Measurements from ENCODE around the gene CELF5. TPM values are rescaled to one million over a fixed set of nuclear protein-coding genes. Genes with fewer than 3 reads are reported as not detected.
A peak's percentile ranks its signal among the peaks of the same experiment; 100 is the strongest.
"Not testable (repeated sequence)": the region's sequence is repeated elsewhere in the genome, so short reads cannot be mapped to it uniquely, and the experiment has no call there.

Gene CELF5
- total RNA-seq, 6 experiments from 2014 or later, result 0.07 to 1.6 (median 0.34) TPM

GRCh38 chr19:3342246-3342645 lies 117.8 kb downstream of the CELF5 start:
- H3K4me1 ChIP-seq, result peaks cover 0 to 50% (median 26%) of the 10 kb centered on the region in 4 donors
- WGBS (ENCODE audit: insufficient coverage, low coverage, low lambda C conversion rate, missing lambda C conversion rate), result 63% methylated on average over 7 of the region's 9 CpGs
- H3K27ac ChIP-seq, result no peak overlapping the region
- ATAC-seq (no peak), DNase-seq (no peak)
- TF ChIP-seq, protein P1, sequence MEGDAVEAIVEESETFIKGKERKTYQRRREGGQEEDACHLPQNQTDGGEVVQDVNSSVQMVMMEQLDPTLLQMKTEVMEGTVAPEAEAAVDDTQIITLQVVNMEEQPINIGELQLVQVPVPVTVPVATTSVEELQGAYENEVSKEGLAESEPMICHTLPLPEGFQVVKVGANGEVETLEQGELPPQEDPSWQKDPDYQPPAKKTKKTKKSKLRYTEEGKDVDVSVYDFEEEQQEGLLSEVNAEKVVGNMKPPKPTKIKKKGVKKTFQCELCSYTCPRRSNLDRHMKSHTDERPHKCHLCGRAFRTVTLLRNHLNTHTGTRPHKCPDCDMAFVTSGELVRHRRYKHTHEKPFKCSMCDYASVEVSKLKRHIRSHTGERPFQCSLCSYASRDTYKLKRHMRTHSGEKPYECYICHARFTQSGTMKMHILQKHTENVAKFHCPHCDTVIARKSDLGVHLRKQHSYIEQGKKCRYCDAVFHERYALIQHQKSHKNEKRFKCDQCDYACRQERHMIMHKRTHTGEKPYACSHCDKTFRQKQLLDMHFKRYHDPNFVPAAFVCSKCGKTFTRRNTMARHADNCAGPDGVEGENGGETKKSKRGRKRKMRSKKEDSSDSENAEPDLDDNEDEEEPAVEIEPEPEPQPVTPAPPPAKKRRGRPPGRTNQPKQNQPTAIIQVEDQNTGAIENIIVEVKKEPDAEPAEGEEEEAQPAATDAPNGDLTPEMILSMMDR (IDR thresholded peaks at IDR 0.05), result no peak
- no peaks in the 10 kb centered on the region for H3K9me3 ChIP-seq
- no peak overlapping the region for H3K4me3 ChIP-seq
- intact Hi-C loops (cut with DNase I), result loop anchor here in 1 of 2 donors (10.0 kb wide), 1 partner anchor 93 kb away; no protein-coding TSS in a partner anchor
- H3K27me3 ChIP-seq, result no peaks in the 10 kb centered on the region
- no peaks in the 10 kb centered on the region for H3K36me3 ChIP-seq

DNA sequence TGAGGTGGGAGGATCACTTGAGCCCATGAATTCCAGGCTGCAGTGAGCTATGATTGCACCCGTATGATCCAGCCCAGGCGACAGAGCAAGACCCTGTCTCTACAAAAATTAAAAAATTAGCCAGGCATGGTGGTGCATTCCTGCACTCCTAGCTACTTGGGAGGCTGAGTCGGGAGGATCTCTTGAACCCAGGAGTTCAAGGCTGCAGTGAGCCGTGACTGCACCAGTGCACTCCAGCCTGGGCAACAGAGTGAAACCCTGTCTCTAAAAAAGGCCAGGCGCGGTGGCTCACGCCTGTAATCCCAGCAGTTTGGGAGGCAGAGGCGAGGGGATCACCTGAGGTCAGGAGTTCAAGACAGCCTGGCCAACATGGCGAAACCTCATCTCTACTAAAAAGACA lies 118.5 kb downstream of the CELF5 start:
- not testable (repeated sequence) for ATAC-seq, H3K4me3 ChIP-seq, H3K9me3 ChIP-seq, DNase-seq, H3K27me3 ChIP-seq, H3K36me3 ChIP-seq
- peaks cover 0 to 50% (median 24%) of the 10 kb centered on the region in 4 donors for H3K4me1 ChIP-seq
- intact Hi-C loops (cut with DNase I), result loop anchor here in 1 of 2 donors (10.0 kb wide), 1 partner anchor 92 kb away; no protein-coding TSS in a partner anchor
- H3K27ac ChIP-seq, result peak overlapping the region; percentile 60 to 79 (median 68)
- WGBS (ENCODE audit: insufficient coverage, low coverage, low lambda C conversion rate, missing lambda C conversion rate), result 65% methylated on average over 4 of the region's 9 CpGs

DNA sequence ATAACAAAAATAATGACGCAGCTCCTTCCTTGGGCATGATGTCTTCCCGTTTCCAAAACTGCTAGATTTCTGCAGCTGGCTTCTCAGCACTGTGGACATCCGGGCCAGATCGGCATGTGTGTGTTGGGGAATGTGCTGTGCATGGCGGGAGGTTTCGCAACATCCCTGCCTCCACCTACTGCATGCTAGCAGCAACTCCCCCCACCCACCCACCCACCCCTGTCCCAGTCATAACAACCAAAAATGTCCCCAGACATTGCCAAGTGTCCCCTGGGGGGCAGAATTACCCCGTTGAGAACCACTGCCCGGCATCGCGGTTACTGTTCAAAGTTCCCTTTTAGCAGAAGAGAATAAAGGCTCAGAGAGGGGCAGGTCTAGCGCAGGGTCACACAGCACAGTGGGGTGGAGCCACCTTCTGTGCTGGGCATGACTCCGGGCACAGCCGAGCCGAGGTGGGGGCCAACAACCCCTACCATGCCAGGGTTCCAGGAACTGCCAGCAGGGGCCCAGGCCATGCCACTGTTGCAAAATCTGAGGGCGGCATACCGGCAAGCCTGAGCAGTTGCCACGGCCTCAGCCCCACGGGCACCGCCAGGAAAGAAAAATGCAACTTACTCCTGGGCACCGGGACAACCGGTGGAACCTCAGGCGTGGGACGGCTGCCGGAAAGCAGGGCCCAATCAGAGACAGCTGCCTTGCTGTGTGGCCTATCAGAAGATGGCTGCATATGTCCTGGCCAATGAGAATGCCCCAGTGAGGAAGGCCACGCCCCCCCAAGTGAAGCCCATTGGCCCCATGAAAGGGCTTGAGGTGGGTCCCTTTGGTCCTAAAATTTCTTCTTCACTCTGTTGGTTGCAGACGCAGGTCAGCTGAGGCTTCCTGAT lies 119.4 kb downstream of the CELF5 start:
- intact Hi-C loops (cut with DNase I), result loop anchor here in 1 of 2 donors (10.0 kb wide), 1 partner anchor 91 kb away; no protein-coding TSS in a partner anchor
- H3K27me3 ChIP-seq, result no peaks in the 10 kb centered on the region
- no peaks in the 10 kb centered on the region for H3K9me3 ChIP-seq
- peak overlapping the region; percentile 60 to 79 (median 68) for H3K27ac ChIP-seq
- peak; percentile 86 to 96 (median 94) for DNase-seq
- H3K4me3 ChIP-seq, result peak overlapping the region in 2 of 3 donors; percentile 12 to 23
- peaks cover 0 to 44% (median 18%) of the 10 kb centered on the region in 4 donors for H3K4me1 ChIP-seq
- no peaks in the 10 kb centered on the region for H3K36me3 ChIP-seq
- 8% methylated on average over 14 of the region's 26 CpGs for WGBS (ENCODE audit: insufficient coverage, low coverage, low lambda C conversion rate, missing lambda C conversion rate)
- peak; percentile 76 to 88 (median 85) for ATAC-seq
- TF ChIP-seq POLR2A (IDR thresholded peaks at IDR 0.05), result peak; percentile 59
- TF ChIP-seq, protein P1 (IDR thresholded peaks at IDR 0.05), result peak; percentile 6 to 36 (median 30)

- Histone ChIP-seq H3K27me3 (no peaks in the 10 kb centered on the region), H3K4me3 (no peak overlapping the region), H3K27ac (peak overlapping the region in 1 of 3 donors; percentile 79), H3K36me3 (no peaks in the 10 kb centered on the region), H3K9me3 (no peaks in the 10 kb centered on the region), H3K4me1 (peaks cover 0 to 46% (median 20%) of the 10 kb centered on the region in 4 donors)
- TF ChIP-seq, protein P1 (IDR thresholded peaks at IDR 0.05), result no peak
- TF ChIP-seq POLR2A (IDR thresholded peaks at IDR 0.05), result no peak
- DNase-seq (no peak), ATAC-seq (no peak)
- 88% methylated on average over 16 of the region's 25 CpGs for WGBS (ENCODE audit: insufficient coverage, low coverage, low lambda C conversion rate, missing lambda C conversion rate)
- intact Hi-C loops (cut with DNase I), result loop anchor here in 1 of 2 donors (10.0 kb wide), 1 partner anchor 90 kb away; no protein-coding TSS in a partner anchor
Measured at GRCh38 chr19:3344608-3345598, 120.4 kb downstream of the CELF5 start.

Data from right lobe of liver (tissue), 6 donors.